Ovary (tissue), 9 donors: ENCODE data around the gene CLIC4. TPM values are rescaled to one million over a fixed set of nuclear protein-coding genes. Genes with fewer than 3 reads are reported as not detected.
"Not testable (repeated sequence)": the region's sequence is repeated elsewhere in the genome, so short reads cannot be mapped to it uniquely, and the experiment has no call there.

Experiments used
- DNase-seq, 5 donors: peaks; one replicate each; pipeline ENCODE4 v3.0.0-alpha.2; 2019 to 2020
- H3K27ac ChIP-seq, 2 donors: fragments of 200-600 bp; one replicate each; pipeline versions ENCODE4 v1.5.1 to v1.8.0; 2019 to 2022
- H3K27me3 ChIP-seq: fragments of 200-600 bp; one replicate; pipeline ENCODE4 v1.8.0; 2022
- H3K36me3 ChIP-seq: fragments of 200-600 bp; sonication (generic); one replicate; pipeline ENCODE4 v1.5.1; 2019
- H3K4me1 ChIP-seq: one replicate; pipeline ENCODE4 v1.8.1; 2013; ENCODE audit warnings: mild to moderate bottlenecking, moderate library complexity; ENCODE audit not compliant: insufficient read depth
- H3K4me3 ChIP-seq: fragments of 200-600 bp; sonication (generic); one replicate; pipeline ENCODE4 v1.5.1; 2017
- H3K9me3 ChIP-seq, 2 donors: fragments of 200-600 bp in 1 of 2; sonication (generic) in 1 of 2; one replicate each; pipeline versions ENCODE4 v1.5.1 to v1.8.1; 2013 to 2019; ENCODE audit warnings: mild to moderate bottlenecking in 1 of 2, moderate library complexity in 1 of 2
- EP300 ChIP-seq: sonication (generic); formaldehyde crosslinking; IDR thresholded peaks from one replicate; pipeline ENCODE4 v1.6.1; 2017; ENCODE audit warnings: antibody characterized with exemption
- POLR2A ChIP-seq: fragments of 450-650 bp; IDR thresholded peaks from one replicate; pipeline ENCODE4 v1.6.1; 2017; ENCODE audit warnings: antibody characterized with exemption, mild to moderate bottlenecking, moderate library complexity
- WGBS, 3 donors: extraction: QIAGEN DNeasy Blood & Tissue Kit in 1 of 3; methylation state at CpG; one replicate each; pipeline versions ENCODE4 v1.1.5 to v1.1.7; 2013 to 2017; 5-methylcytosine and 5-hydroxymethylcytosine counted together
- intact Hi-C, 4 donors: fragments of 100-400 bp; cut with DNase I; formaldehyde crosslinking; loops; one replicate each; pipeline versions ENCODE4 v1.11.0 to v1.15.1; 2022 to 2023
- polyA plus RNA-seq, 2 donors: library from polyadenylated mRNA; stranded (reverse); fragments of 200-250 nt in 1 of 2; fragments of 350-450 nt in 1 of 2; fragmentation: Illumina TruSeq in 1 of 2; extraction: RNeasy Lipid Tissue Mini Kit (QIAGEN cat#74804) in 1 of 2; gene quantifications; one replicate each; pipeline ENCODE4 v1.2.3, GENCODE V29; 2013 to 2014
- total RNA-seq, 7 donors: library from RNA; depleted of rRNA in 2 of 7; stranded (reverse); fragments of >200 nt in 2 of 7; fragmentation: NEBNext Ultra II Directional in 3 of 7; extraction: Animal tissue kit (Norgen Biotek cat#: 25700) in 3 of 7; gene quantifications; one replicate each; pipeline versions ENCODE4 v1.1.0 to v1.2.4, GENCODE V29; 2016 to 2023
- TF ChIP-seq, protein P1 (sequence below), 3 donors: fragments of 450-650 bp in 2 of 3; fragments of 200-600 bp in 1 of 3; IDR thresholded peaks; one replicate each; pipeline versions ENCODE4 v1.5.1 to v1.8.0; 2016 to 2022; ENCODE audit warnings: antibody characterized with exemption in 3 of 3, mild to moderate bottlenecking in 1 of 3
- donor health status: DM: no; HTN: no; CAD: no; lungs with moderate emphysema.
- donor health status: DM: no; HTN: no; CAD: no.
- donor health status: Bipolar disorder and iron deficiency.
- donor health status: DM: yes; HTN: yes; CAD: no.
- donor health status: DM: no; HTN: no; CAD: no.
- donor health status: DM: yes; HTN: yes; CAD: no.

CLIC4 gene
- total and polyA plus RNA-seq, 9 donors, result 53.6 to 209 (median 125) TPM

DNA sequence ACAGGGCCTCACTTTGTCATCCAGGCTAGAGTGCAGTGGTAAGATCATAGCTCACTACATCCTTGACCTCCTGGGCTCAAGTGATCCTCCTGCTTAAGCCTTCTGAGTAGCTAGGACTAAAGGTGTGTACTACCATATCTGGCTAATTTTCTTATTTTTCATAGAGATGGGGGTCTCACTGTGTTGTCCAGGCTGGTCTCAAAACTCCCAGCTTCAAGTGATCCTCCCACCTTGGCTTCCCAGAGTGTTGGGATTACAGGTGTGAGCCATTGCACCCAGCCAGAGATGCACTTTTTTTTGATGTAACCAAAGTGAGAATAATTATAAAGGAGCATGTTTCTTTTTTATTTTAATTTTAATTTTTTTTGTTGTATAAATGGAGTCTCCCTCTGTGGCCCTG is 28.4 kb downstream of the CLIC4 start:
- no peaks in the 10 kb centered on the region for H3K36me3 ChIP-seq
- intact Hi-C loops, result no loop called here
- H3K4me3 ChIP-seq, result no peak overlapping the region
- no peak for TF ChIP-seq POLR2A
- TF ChIP-seq, protein P1, sequence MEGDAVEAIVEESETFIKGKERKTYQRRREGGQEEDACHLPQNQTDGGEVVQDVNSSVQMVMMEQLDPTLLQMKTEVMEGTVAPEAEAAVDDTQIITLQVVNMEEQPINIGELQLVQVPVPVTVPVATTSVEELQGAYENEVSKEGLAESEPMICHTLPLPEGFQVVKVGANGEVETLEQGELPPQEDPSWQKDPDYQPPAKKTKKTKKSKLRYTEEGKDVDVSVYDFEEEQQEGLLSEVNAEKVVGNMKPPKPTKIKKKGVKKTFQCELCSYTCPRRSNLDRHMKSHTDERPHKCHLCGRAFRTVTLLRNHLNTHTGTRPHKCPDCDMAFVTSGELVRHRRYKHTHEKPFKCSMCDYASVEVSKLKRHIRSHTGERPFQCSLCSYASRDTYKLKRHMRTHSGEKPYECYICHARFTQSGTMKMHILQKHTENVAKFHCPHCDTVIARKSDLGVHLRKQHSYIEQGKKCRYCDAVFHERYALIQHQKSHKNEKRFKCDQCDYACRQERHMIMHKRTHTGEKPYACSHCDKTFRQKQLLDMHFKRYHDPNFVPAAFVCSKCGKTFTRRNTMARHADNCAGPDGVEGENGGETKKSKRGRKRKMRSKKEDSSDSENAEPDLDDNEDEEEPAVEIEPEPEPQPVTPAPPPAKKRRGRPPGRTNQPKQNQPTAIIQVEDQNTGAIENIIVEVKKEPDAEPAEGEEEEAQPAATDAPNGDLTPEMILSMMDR (IDR thresholded peaks at IDR 0.05), result no peak
- TF ChIP-seq EP300, result no peak
- DNase-seq, result no peak
- no peaks in the 10 kb centered on the region for H3K9me3 ChIP-seq
- H3K27ac ChIP-seq, result no peak overlapping the region
- H3K27me3 ChIP-seq, result no peaks in the 10 kb centered on the region
- H3K4me1 ChIP-seq, result peaks cover 3% of the 10 kb centered on the region

DNA sequence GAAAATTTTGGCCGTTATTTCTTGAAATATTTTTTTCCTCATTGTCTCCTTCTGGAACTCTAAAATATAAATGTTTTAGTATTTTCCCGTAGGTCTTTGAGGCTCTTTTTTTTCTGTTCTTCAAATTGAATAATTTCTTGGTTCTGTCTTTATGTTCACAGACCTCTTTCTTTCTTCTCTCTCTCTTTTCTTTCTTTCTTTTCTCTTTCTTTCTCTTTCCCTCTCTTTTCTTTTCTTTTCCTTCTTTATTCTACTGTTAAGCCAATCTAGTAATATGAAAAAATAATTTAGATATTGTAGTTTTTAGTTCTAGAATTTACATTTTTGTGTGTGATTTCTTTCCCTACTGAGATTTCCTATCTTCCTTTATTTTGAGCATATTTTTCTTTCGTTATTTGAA is 30.1 kb downstream of the CLIC4 start:
- intact Hi-C loops, result no loop called here
- no peaks in the 10 kb centered on the region for H3K9me3 ChIP-seq
- no peak for DNase-seq
- H3K36me3 ChIP-seq, result no peaks in the 10 kb centered on the region
- peaks cover 3% of the 10 kb centered on the region for H3K4me1 ChIP-seq
- no peak overlapping the region for H3K27ac ChIP-seq
- H3K4me3 ChIP-seq, result no peak overlapping the region
- WGBS, 3 donors, result 62 to 76% (median 63%) methylated on average over 3 of the region's 3 CpGs
- H3K27me3 ChIP-seq, result no peaks in the 10 kb centered on the region
- TF ChIP-seq EP300 (no peak), POLR2A (no peak)
- TF ChIP-seq, protein P1 (IDR thresholded peaks at IDR 0.05), result no peak

DNA sequence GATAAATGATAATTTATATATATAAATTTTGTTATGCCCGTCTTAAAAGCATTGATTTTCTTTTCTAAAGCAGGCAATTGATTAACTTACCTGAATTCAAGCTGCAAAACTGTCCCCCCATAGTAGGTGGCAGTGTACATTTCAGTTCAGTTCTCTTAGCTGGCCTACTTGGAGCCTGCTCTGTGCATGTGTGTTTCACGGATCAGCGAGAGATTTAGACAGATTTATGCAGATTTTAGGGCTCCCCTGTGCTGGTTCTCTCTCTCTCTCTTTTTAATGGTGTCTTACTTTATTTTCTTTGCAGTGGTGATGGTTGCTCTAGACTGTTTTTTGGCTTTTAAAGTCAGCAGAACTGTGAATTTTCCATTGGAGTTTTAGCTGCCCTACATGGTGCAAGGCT is 30.7 kb downstream of the CLIC4 start:
- Histone ChIP-seq H3K27ac (no peak overlapping the region), H3K9me3 (no peaks in the 10 kb centered on the region), H3K27me3 (no peaks in the 10 kb centered on the region), H3K4me3 (no peak overlapping the region), H3K4me1 (peaks cover 5% of the 10 kb centered on the region), H3K36me3 (no peaks in the 10 kb centered on the region)
- intact Hi-C loops, result no loop called here
- WGBS, 3 donors, result 78 to 98% (median 91%) methylated on average over 3 of the region's 3 CpGs
- TF ChIP-seq, protein P1 (IDR thresholded peaks at IDR 0.05), result no peak
- TF ChIP-seq EP300, result no peak
- no peak for TF ChIP-seq POLR2A
- no peak for DNase-seq

DNA sequence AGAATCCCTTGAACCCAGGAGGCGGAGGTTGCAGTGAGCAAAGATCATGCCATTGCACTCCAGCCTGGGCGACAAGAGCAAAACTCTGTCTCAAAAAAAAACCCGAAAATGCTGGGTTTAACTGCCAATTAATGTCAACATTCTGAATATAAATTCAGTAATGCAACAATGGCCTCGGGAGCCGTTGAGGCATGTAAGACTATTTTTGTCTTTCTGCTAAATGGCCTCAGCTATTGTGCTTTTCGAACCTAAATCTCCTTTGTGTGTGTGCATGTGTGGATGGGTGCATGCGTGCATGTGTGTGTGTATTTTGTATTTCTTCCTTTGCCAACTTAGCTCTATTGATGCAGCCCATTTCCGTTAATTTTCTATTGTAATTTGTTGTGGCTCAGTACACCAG is 31.6 kb downstream of the CLIC4 start:
- H3K27ac ChIP-seq, result no peak overlapping the region
- no peak overlapping the region for H3K4me3 ChIP-seq
- TF ChIP-seq POLR2A (no peak), EP300 (no peak)
- TF ChIP-seq, protein P1 (IDR thresholded peaks at IDR 0.05), result no peak
- DNase-seq, result no peak
- no peaks in the 10 kb centered on the region for H3K36me3 ChIP-seq
- WGBS, 3 donors, result 93 to 94% (median 94%) methylated on average over 8 of the region's 8 CpGs
- no peaks in the 10 kb centered on the region for H3K27me3 ChIP-seq
- no peaks in the 10 kb centered on the region for H3K9me3 ChIP-seq
- intact Hi-C loops, result no loop called here
- peaks cover 5% of the 10 kb centered on the region for H3K4me1 ChIP-seq

DNA sequence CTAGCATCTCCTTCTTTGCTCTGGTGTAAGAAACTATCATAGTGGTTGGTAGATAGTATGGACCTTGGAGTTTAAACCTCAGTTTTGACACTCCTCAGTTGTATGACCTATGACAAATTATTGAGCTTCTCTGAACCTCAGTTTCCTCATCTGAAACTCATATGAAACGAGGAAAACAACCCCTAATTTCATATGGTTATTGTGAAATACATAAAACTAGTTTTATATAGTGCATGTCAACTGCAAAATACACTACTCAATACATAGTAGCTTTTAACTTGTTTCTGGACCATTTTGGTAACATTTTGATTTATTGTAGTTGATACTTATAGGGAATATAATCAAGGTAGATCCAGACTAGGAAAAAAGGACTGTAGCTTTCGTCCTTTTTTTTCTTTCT is 32.9 kb downstream of the CLIC4 start:
- Histone ChIP-seq H3K4me3 (no peak overlapping the region), H3K27me3 (no peaks in the 10 kb centered on the region), H3K27ac (no peak overlapping the region), H3K4me1 (peaks cover 5% of the 10 kb centered on the region), H3K36me3 (no peaks in the 10 kb centered on the region), H3K9me3 (no peaks in the 10 kb centered on the region)
- intact Hi-C loops, result no loop called here
- DNase-seq, result no peak
- TF ChIP-seq, protein P1 (IDR thresholded peaks at IDR 0.05), result no peak
- TF ChIP-seq POLR2A, result no peak
- no peak for TF ChIP-seq EP300
- WGBS, 3 donors, result 93 to 98% (median 94%) methylated on average over 2 of the region's 2 CpGs

DNA sequence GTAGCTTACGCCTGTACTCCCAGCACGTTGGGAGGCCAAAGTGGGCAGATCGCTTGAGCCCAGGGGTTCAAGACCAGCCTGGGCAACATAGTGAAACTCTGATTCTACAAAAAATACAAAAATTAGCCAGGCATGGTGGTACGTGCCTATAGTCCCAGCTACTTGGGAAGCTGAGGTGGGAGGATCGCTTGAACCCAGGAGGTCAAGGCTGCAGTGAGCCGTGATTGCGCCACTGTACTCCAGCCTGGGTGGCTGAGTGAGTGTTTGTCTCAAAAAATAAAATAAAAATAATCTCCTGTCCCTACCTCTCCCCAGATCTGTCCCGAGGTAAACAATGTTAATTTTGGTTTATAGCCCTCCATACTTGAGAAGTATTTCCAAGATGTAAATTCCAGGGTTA is 34.0 kb downstream of the CLIC4 start:
- H3K27ac ChIP-seq, H3K36me3 ChIP-seq, H3K4me3 ChIP-seq, H3K27me3 ChIP-seq, DNase-seq, intact Hi-C loops, H3K9me3 ChIP-seq: not testable (repeated sequence)
- peaks cover 10% of the 10 kb centered on the region for H3K4me1 ChIP-seq
- WGBS, 3 donors, result 64 to 72% (median 69%) methylated on average over 8 of the region's 8 CpGs
